IPS DF 19.7 (cell line): Measurements from ENCODE around the gene RFX7.

Experiments
- DNase-seq: peaks from one replicate; pipeline ENCODE4 v3.0.0-alpha.2; 2013; ENCODE audit warnings: low read depth, low spot score

RFX7 gene

DNA sequence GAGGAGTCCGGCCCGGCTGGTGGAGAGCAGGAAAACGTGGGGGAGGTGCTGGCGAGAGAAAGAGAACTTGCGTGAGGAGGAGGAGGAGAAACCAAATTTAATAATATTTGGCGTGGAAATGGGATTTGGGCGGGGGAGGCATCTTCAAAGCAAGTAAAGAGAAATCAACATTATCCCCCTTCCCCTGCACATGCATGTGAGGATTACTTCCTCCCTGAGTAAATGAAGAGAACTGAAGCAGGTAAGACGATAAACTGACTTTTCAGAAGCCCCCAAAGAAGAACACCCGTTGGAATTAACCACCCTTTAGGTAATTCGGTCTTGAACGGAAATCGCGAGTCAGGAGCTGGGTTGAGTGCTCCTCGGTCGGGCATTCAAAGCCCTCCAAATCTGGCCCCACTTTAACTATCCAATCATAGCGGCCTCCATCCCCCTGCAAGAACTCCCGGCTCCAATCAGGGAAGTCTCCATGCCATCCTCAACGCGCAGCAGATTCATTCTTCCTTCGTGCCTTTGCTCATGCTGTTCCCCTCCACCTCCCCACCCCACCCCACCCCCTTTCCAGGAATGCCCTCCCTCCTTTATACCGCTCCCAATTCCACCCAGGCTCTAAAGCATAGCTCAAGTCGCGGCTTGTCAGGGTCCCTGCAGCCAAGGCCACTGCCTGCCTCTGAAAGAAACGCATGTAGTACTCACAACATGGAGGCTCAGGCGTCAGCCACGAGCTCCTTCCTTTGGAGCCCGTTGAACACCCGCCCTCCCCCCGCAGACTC, 545 bp upstream of the RFX7 start:
- peak; percentile 91 for DNase-seq

GRCh38 chr15:56242576-56243162, 1.0 kb downstream of the RFX7 start:
- no peak for DNase-seq

- no peak for DNase-seq
These were observed 2.1 kb downstream of the RFX7 start for GRCh38 chr15:56241374-56242105.

DNA sequence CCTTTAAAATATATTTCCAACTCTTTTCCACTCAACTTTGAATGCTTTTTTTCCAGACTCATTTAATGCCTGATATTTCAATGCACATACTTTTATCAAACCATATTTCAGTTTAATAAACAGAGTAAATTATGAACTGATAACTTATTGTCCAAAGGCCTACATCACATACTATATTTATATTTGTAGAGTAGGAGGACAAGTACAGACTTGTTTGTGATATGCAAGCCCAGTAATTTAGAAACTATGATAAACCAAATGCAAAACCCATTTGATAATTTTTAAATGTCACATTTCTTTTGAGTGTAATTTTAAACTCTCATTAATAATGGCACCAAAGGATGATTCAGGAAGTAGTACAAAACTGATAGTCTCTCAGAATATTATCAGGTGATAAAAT, 3.3 kb downstream of the RFX7 start:
- DNase-seq = no peak

DNA sequence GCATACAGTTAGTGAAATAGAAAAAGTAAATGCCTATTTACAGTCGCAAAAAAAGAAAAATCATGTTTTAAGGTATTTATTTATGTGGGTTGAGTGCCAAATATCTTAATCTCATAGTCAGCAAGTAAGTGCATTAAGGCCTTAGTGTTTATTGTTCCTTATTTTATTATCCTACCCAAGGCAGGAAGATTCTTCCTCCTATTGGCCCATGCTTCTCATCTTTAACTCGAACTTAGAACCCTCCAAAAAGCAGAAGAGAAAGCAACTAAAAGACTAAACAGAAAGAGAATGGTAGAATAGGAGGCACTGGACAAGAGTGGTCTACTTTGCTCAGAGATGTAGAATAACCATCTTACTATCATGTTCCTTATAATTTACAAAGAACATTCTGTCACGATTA, 7.5 kb downstream of the RFX7 start:
- DNase-seq = no peak

DNA sequence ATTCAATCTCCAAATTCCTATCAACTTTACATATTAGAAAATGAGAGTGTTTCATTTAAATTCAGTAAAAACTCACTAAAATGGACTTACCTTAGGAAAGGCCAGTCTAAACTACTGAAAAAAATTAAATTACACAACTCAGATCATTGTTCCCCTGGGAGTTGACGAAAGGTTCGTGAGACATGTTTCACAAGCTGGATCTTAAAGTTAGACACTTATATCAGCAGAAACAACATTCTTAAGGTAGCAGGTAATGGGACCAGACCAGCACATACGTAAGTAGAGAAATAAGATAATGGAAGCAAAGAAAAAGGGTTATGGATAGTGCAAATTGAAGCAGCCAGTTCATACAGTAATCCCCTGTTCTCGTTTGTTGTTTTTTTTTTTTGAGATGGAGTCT, 8.9 kb downstream of the RFX7 start:
- no peak for DNase-seq

- DNase-seq = no peak
These were observed 10.1 kb downstream of the RFX7 start for GRCh38 chr15:56233549-56233948.

DNA sequence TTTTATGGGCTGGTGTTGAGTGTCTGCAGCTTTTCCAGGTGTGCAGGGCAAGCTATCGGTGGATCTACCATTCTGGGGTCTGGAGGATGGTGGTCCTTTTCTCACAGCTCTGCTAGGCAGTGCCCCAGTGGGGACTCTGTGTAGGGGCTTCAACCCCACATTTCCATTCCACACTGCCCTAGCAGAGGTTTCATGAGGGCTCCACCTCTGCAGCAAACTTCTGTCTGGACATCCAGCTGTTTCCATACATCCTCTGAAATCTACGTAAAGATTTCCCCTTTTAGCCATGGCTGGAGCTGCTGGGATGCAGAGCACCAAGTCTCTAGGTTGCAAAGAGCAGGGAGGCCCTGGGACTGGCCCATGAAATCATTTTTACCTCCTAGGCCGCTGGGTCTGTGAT, 11.6 kb downstream of the RFX7 start:
- no peak for DNase-seq

DNA sequence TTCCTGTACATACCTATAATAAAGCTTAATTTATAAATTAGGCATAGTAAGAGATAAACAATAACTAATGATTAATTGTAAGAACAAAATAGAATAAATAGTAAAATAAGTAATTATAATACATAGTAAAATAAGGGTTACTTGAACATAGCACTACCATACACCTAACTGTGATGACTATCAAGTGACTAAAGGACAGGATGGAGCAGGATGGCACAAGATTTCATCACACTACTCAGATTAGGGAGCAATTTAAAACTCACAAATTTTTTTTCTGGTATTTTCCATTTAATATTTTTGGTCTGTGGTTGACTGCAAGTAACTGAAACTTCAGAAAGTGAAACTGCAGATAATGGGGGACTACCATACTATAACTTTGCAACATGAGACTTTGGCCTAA, 14.8 kb downstream of the RFX7 start:
- DNase-seq = no peak

DNA sequence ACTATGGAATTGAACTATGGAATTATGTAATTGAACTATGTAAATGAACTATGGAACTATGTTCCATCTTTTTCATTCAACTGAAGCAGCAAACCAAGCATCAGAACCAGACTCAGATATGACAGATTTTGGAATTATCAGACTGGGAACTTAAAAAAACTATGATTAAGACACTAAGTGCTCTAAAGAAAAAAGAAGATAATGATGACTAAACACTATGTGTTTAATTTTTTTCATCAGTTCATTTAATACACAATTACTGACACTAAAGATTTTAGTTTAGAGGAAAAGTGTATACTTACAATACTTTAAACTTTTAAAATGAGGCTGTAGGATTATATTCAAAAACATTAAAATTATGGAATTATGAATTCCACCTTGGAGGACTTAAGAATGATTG, 15.3 kb downstream of the RFX7 start:
- no peak for DNase-seq

GRCh38 chr15:56227780-56228179, 15.9 kb downstream of the RFX7 start:
- no peak for DNase-seq

DNA sequence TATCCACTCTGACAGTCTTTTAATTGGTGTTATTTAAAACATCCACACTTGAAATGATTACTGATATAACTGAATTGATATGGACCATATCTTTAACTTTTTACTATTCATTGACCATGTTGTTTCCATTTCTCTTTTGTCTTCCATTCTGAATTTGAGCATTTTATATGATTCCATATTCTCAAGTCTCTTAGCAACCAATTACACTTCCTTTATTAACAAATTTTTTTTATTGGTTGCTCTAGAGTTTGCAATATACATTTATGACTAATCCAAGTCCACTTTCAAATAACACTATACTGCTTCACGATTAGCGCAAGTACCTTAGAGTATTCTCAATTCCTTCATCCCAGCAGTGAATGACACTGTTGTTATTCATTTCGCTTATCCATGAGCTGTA, 16.4 kb downstream of the RFX7 start:
- no peak for DNase-seq

DNA sequence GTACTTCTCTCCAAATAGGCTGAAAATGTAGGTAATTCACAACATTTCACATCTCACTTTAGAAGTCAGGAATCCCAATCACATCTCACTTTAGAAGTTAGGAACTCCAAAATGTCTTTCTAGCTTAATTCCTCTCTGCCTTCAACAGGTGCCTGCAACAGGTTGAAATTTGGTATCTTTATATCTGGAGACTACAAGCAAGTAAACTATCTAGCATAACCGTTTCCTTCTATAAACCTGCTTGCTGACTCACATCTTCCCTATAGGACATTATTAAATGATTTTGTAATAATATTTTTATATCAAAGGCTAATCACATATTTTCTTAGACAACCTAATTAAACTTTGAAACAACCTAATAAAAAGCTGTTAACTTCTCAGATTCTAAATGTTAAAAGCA, 18.2 kb downstream of the RFX7 start:
- no peak for DNase-seq

DNA sequence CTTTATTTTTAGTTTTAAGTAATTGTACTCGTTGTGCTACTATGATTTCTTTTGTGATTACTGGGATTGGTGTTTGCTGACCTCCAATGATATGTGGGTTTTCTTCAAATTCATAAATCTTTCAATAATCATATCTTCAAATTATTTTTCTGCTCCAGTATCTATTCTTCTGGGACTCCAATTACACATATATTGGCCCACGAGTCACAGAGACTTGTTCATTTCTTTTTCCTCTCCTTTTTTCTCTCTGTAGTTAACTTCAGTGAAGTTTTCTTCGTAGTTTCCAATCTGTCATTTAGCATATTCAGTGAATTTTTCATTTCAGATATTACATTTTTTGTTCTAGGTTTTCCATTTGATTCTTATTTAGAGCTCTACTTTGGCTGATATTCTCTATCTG, 21.4 kb downstream of the RFX7 start:
- DNase-seq = no peak

GRCh38 chr15:56217341-56217740, 26.3 kb downstream of the RFX7 start:
- DNase-seq = no peak

GRCh38 chr15:56215769-56216168, 27.9 kb downstream of the RFX7 start:
- DNase-seq = no peak

- DNase-seq = no peak
These were observed 31.6 kb downstream of the RFX7 start for GRCh38 chr15:56211960-56212550.

DNA sequence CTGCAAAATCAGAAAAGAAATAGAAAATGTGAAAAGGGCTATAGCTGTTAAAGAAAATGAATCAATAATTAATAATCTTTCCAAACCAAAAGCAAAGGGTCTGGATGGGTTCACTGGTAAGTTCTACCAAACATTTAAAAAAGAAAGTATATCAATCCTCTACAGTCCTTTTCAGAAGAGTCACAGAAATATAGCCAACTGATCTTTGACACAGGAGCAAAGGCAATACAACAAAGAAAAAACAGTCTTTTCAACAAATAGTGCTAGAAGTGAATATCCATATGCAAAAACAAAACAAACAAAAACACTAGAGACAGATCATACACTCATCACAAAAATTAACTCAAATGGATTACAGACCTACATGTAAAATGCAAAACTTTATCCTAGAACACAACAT, 32.6 kb downstream of the RFX7 start:
- DNase-seq = no peak

GRCh38 chr15:56208641-56209155, 35.0 kb downstream of the RFX7 start:
- DNase-seq = no peak

GRCh38 chr15:56208185-56208584, 35.5 kb downstream of the RFX7 start:
- DNase-seq = no peak

DNA sequence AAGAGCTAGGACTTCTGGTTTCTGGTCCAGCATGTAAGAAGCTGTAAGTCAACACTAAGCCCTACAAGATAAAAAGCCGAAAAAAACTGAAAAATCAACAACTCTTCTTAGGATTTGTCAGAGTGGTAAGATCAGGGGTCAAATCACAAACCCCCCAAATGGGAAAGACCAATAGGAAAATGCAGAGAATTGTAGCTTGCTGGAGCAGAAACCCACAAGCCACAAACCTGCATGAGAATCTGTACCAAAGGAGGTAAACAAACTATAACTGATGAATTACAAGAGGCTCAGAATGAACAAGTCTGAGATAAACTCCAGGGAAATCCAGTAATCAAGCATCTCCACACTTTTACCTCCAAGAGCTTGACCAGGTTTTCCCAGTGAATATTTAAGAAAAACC, 36.0 kb downstream of the RFX7 start:
- no peak for DNase-seq

GRCh38 chr15:56207092-56207491, 36.6 kb downstream of the RFX7 start:
- DNase-seq = no peak
